GM18511 (cell line): ENCODE data around the gene RRAGB.
"Not testable (repeated sequence)": the region's sequence is repeated elsewhere in the genome, so short reads cannot be mapped to it uniquely, and the experiment has no call there.

Experiments
- ATAC-seq: cut with Tn5 transposase; IDR thresholded peaks from one replicate; pipeline ENCODE4 v1.9.1; 2021; ENCODE audit warnings: mild to moderate bottlenecking, moderate library complexity; ENCODE audit not compliant: unreplicated experiment

The RRAGB gene, protein sequence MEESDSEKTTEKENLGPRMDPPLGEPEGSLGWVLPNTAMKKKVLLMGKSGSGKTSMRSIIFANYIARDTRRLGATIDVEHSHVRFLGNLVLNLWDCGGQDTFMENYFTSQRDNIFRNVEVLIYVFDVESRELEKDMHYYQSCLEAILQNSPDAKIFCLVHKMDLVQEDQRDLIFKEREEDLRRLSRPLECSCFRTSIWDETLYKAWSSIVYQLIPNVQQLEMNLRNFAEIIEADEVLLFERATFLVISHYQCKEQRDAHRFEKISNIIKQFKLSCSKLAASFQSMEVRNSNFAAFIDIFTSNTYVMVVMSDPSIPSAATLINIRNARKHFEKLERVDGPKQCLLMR

GRCh38 chrX:55717521-55718497 is at the start of gene RRAGB:
RRAGB (plus strand) TSS chrX:55717749; CDS start chrX:55718328, 579 bp downstream.
- peak; percentile 95 for ATAC-seq

- ATAC-seq: no peak
Observed at GRCh38 chrX:55668084-55668483, 49.5 kb upstream of the RRAGB start.

- not testable (repeated sequence) for ATAC-seq
Observed at GRCh38 chrX:55688579-55688978, 29.0 kb upstream of the RRAGB start.

- ATAC-seq: no peak
Observed at GRCh38 chrX:55695227-55696018, 22.1 kb upstream of the RRAGB start.

DNA sequence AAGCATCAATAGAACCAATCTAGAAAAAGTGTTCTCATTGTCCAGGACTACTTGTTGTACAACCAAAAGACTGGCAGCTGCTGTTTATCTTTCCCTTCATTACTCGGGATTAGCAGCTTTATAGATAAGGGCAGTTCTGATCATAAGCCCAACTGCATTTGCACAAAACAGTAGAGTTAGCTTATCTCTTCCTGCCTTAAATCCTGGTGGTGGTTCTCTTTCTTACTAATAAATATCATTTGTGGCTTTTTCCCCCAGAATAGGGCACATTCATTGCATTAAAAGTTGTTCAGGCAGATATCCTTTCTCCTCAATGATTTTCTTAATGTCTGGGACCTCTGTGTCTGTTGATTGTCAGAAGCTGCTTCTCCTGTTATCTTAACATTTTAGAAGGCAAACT is 20.2 kb upstream of the RRAGB start:
- ATAC-seq: no peak

DNA sequence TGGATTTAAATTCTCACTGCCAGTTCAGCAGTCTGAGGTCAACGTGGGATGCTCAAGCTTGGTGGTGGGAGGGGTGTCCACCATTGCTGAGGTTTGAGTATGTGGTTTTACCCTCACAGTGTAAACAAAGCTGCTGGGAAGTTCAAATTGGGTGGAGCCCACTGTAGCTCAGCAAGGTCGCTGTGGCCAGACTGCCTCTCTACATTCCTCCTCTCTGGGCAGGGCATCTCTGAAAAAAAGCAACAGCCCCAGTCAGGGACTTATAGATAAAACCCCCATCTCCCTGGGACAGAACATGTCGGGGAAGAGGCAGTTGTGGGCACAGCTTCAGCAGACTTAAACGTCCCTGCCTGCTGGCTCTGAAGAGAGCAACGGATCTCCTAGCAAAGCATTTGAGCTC is 14.9 kb upstream of the RRAGB start:
- ATAC-seq: no peak

GRCh38 chrX:55703436-55703835 is 14.1 kb upstream of the RRAGB start:
- not testable (repeated sequence) for ATAC-seq

DNA sequence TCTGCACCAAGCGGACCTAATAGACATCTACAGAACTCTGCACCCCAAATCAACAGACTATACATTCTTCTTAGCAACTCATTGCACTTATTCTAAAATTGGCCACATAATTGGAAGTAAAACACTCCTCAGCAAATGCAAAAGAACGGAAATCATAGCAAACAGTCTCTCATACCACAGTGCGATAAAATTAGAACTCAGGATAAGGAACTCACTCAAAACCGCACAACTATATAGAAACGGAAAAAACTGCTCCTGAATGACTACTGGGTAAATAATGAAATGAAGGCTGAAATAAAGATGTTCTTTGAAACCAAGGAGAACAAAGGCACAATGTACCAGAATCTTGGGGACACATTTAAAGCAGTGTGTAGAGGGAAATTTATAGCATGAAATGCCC is 12.5 kb upstream of the RRAGB start:
- not testable (repeated sequence) for ATAC-seq

- ATAC-seq: no peak
Observed at GRCh38 chrX:55709735-55710134, 7.8 kb upstream of the RRAGB start.

- ATAC-seq: no peak
Observed at GRCh38 chrX:55710701-55711100, 6.8 kb upstream of the RRAGB start.

DNA sequence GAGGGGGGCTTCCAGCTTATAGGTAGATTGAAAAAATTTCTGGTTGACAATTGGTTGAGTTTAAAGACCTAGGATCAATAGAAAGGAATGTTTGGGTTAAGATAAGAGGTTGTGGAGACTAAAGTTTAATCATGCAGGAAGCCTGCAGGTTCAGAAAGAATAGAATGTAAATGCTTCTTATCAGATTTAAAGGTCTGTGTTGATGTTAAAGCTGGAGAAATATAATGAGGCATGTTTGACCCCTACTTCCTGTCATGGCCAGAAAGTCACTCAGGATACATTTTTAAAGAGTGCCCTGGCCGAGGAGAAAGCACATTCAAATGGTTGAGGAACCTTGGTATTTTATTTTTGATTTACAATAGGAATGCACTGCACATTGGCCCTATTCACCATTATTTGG is 3.9 kb upstream of the RRAGB start:
- no peak for ATAC-seq

DNA sequence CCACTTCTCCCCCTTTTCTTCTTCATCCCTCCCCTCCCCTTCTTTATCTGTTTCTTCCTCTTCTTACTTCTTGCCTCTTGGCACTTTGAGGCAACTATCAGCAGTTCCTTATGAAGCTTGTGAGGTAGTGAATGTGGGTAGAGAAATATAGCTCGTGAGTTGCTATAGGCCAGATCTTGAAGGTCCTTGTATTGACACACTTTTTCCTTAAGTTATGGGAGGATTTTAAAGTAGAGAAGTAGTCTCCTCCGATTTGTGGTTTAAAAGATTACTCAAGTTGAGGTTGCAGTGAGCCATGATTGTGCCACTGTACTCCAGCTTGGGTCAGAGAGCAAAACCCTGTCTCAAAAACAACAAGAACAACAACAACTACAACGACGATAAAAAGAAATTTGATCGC is 3.4 kb upstream of the RRAGB start:
- ATAC-seq: no peak

GRCh38 chrX:55715847-55716246 is 1.7 kb upstream of the RRAGB start:
- no peak for ATAC-seq

DNA sequence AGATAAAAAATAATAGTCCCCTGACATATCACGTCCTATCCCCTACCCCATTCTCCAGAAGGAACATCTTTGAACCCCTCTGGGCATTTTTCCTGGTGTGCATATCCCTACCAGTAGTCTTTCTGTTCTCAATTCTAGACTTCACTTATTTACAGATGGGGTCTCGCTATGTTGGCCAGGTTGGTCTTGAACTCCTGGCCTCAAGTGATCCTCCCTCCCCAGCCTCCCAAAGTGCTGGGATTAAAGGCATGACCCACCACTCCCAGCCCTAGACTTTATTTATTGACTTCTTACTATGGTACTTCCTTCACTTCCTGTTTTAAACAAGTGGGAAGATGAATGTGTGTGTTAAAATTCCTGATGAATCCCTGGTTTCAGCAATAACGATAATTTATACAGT is 612 bp upstream of the RRAGB start:
- ATAC-seq: no peak

GRCh38 chrX:55731826-55732225 is 14.3 kb downstream of the RRAGB start:
- ATAC-seq: no peak

DNA sequence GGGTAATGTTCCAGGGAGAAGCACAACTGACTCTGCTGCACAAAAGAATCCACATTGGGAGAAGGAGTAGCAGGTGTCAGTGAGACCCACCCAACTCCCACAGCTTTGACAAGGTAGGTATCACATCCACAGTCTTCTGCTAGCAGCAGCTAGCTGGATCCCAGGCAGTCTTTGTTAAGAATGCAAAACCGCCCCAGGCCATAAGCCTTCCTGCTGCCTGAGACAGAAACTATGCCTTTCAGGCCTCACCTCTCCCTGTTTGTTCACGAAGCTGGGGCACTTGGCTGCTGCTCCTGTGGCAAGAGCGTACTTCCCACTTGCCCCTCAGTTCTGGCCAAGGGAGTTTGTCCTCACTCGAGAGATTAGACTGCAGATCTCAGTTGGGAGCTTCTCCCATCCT is 21.4 kb downstream of the RRAGB start:
- ATAC-seq: no peak

DNA sequence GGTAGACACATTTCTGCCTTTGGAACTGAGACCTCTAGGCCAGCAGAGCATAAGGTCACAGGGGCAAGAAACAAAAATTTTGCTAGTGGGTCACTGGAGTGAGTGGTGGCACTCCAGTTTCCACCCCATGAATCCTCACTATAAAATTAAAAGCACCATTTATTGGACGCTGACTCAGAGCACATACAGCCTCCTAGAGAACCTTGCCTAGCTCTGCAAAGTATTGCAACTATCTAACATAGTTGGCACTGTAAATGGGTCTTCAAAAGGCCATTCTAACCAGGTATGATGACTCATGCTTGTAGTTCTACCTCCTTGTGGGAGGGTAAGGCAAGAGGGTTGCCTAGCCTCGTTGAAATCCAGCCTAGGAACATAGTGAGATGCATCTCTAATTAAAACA is 25.1 kb downstream of the RRAGB start:
- no peak for ATAC-seq

GRCh38 chrX:55748463-55748862 is 30.9 kb downstream of the RRAGB start:
- not testable (repeated sequence) for ATAC-seq

GRCh38 chrX:55750256-55750655 is 32.7 kb downstream of the RRAGB start:
- no peak for ATAC-seq

DNA sequence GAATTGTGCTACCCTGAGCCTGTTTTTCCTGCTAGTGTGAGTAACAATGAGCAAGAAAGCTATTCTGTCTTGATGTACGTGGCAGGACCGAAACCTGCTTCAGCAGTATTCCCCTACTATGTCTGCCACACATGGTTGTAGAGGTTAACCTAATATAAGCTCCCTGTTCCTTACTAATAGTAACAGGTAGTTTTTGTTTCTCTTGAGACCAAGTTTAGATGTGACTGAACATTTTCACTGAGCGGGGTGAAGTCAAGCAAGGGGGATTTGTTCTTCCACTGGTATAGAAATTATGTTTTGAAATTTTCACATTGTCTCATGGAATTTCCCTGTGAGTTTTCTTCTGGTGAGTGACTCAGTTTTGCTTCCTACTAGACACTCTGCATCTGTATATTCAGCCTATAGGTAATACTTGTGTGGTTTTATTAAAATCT is 37.3 kb downstream of the RRAGB start:
- ATAC-seq: peak; percentile 97

DNA sequence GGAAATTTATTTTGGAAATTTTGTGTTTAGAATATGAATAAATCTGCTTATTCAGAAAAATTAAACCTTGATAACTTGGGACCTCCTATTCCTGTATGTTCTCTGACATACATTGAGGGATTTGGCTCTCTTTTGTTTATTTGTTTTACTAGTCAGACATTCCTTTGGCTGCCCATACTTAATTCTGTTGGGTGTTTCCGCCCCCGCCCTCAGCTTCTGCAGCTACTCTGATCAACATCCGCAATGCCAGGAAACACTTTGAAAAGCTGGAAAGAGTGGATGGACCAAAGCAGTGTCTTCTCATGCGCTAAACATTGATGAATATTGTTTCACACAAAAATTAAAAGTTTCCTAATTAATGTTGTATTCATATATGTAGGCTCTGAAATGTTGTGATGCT is 40.5 kb downstream of the RRAGB start:
- ATAC-seq: no peak
